GM19193 (cell line): ENCODE measurements around the gene ANTXR1.

Experiments
- POLR2A ChIP-seq: IDR thresholded peaks from 4 replicates; pipeline ENCODE4 v1.6.1; 2011; ENCODE audit not compliant: insufficient read depth, insufficient read length; ENCODE audit errors: extremely low read depth

Gene ANTXR1

DNA sequence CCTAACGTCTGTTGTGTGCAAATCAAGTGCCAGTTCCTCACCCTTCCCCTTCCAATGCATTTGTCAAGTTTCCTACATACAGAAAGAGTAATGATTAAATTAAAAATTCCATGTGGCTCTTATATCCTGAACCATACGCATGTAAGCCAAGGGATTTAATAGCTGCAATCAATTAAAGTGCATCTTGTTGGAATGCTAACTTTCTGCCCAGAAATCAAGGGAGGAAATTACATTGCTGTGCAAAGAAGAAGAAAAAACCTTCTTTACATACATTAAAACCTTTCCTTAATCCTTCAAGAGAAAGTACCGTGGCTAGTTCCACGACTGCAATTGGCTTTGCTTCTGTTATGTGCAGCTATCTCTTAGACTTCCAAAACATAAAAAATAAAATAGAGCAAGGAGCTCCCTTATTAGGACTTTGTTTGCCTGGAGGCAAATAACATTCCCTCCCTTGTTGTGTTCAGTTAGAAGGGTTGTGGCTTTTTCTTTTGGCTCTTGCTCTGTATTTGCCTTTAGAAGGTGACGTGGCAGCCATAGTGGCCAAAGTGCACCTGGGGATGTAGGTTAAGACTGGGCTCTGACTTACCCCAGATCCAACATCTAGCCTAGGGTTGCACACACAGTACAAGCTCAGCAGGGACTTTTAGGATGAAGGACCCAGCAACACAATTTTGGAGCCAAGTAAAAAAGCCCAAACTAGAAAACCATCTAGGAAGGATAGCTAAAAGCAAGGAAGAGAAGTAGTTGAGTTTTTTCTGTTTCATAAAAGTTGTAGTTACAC, 158.3 kb downstream of the ANTXR1 start:
- no peak for TF ChIP-seq POLR2A

DNA sequence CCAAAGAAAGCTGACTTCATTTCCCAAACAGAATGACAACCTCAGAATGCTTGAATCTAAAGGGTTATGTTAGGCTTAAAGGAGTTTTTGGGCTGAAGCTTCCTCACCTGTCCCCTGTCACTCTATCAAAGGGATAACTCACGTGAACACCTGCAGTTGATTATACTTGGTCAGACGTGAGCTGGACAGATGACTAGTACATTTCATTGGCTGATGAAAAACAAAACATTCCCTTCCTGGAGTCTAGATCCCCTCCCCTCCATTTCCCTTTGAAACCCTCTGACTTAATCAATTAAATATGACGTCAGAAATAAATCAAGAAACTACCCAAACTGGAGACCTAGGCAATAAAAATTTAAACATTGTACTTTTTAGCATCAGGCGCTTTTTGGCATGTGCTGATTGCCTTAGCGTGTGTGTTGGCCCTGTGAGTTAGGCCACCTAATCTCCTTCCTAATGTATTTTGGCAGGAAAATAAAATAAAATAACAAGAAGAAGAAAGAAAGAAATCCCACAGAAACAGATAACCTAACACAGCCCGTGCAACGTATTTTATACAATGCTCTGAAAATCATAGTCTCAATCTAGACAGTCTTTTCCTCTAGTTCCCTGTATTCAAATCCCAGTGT, 159.0 kb downstream of the ANTXR1 start:
- no peak for TF ChIP-seq POLR2A

DNA sequence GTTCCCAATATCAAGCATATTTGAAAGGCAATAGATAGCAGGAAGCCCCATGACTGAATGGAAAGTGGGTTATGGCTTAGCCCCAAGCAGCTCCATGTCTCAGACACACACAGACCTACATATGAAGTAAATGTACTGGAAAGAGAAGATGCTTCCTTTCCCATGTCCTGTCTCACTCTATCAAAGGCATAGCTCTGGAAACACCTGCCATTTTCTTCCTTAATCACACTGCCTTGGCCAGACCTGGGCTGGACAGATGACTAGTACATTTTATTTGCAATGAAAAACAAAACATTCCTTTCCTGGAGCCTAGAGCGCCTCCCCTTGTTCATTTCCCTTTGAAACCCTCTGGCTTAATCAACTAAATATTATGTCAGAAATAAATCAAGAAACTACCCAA, 160.7 kb downstream of the ANTXR1 start:
- no peak for TF ChIP-seq POLR2A

DNA sequence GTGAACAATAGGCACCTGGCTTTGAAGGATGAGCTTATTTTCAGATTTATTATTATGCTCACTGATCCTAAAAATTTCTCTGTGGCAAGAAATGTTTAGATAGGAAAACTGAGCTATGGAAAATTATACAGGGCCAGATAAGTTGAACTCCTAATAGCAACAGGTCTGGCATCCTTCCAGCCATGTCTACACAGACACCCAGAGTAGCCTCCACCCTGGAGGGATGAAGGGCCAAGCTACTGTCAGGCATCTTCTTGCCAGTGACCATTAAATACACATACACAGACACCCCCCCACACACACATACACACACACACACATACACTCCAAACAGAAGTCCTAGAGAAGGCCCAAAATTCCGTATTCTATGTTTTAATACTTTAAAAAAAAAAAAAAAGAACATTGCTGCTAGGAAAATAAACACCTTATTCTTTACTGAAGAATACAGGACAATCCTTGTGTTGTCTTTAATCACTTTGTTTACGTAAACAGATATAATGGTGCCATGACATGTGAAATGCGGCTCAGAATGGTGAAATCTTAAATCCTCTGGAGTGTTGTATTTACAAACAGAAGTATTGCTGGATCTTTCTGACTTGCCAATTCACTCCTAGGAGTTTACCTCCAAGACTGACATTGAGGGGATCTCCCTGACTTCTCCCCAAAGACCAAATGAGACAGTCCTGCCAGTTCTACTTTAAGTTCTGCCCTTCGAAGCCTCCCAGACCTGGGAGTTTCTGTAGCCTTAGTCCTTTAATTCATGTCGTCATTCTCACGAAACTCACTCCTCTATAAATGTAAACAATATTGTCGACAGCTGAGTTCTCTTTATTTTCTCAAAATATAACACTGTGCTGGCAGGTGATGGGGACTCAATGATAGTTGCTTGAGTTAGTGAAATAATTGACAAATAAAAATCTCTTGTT, 163.1 kb downstream of the ANTXR1 start:
- no peak for TF ChIP-seq POLR2A

DNA sequence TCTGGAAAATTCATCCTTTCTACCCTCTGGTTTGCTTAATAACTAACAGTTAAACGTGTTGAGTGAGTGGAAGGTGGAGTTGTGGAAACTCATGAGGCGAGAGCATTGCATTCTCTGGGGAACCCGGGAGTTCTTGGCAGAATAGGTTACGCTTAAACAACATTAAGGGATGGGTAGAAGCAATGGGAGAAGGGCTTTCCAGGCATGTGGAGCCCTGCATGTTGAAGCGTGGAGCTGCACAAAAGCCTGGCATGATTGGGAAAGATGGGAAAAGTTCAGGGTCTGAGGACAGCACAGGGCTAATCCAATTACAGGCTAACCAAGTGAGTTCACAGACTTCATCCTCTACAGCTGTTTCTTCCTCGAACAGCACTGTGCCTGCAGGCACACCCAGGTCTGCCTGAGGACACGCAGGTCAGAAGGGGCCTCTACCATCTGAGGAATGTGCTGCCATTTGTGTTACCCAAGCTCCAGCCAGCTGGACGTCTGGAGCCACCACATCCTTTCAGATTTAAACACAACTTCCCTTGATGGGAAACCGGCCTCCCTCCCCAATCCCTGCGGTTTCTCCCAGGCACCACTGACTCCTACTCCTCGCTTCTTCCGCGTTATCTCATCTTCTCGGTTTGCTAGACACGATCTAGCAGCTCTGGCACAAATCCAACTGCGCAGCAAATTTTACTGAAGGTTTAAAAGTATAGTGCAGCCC, 164.2 kb downstream of the ANTXR1 start:
- no peak for TF ChIP-seq POLR2A

DNA sequence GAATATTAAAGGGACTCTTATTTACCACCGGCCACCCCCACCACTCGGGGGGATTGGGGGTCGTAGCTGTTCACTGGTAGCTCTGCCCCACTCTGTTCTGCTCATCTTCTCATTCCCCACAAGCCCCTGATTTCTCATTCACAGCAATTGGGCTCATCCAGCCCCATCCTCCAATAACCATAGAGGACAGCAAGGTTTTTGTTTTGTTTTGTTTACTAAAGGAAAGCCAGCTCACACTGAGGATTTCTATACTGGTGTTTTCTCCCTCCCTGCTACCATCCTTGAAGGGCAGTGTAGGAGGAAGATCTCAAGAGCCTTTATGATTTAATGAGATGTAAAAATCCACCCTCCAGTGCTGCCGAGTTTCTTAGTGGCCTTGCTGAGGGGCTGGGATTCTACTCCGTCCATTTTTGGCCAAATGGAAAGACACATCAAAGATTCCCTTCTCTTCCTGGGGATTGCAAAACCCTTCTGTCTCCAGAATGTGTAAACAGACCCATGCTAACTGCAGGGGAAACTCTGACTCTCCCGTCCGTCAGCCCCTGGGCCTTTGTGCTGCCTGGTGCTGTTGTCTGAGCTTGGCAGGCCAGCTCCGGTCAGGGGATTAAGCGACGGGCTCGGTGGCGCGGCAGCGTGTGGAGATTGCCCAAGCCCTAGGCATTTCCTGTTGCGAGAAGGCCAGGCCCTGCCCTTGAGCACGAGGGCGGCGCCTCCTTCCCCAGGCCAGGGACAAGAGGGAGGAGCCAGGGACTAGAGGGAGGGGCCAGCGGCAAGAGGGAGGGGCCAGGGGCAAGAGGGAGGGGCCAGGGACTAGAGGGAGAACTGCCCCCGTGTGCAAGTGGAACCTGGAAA, 165.0 kb downstream of the ANTXR1 start:
- no peak for TF ChIP-seq POLR2A

DNA sequence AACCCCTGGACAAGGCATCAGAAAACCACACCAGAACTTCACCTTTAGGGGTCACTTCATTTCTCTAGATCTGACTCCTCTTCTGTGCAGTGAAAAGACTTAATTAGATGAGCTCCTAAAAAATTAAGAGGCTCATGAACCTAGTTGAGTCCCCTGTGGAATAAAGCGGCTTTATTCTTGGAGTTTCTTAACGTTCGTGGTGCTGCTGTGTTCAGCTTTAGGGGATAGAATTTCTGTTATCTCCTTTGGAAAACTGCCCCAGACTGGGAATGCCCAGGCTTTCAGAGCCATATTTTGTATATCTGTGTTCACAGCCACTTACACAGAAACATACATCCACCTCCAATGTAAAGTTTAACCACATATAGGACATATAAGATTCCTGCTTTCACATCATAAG, 165.8 kb downstream of the ANTXR1 start:
- no peak for TF ChIP-seq POLR2A

DNA sequence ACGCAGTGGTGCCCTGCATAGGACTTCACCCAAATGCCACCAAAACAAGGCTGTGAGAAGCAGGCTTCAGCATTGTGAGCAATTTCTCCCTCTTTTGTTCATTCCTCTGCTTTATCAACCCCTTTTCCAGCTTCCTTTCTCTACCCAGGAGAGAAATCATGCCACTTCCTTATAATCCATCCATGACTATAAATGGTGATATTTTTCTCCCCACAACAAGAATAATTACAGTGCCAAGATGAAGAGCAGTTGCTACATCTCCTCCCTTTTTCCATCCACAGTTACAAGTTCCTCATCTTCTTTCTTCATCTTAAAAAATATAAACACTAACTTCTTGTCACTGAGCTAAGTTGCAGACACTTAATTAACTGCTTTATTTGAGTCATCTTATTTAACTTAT, 167.2 kb downstream of the ANTXR1 start:
- TF ChIP-seq POLR2A: no peak

DNA sequence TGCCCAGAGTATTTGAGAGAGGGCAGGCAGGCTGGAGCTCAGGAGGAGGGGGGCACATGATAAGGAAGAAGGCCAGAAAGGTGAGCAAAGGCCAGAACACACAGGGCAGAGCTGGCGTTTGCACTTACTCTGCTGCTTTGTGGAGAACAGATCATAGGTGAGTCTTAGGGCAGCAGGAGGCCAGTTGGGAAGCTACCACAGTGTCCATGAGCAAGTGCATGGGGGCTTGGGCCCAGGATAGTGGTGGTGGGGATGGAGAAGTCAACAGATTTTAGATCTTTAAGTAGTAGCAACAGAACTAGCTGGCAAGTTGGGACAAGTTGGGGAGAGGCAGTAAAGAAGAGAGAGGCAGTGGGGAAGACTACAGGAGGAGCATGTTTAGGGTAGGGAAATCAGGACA, 168.0 kb downstream of the ANTXR1 start:
- no peak for TF ChIP-seq POLR2A

DNA sequence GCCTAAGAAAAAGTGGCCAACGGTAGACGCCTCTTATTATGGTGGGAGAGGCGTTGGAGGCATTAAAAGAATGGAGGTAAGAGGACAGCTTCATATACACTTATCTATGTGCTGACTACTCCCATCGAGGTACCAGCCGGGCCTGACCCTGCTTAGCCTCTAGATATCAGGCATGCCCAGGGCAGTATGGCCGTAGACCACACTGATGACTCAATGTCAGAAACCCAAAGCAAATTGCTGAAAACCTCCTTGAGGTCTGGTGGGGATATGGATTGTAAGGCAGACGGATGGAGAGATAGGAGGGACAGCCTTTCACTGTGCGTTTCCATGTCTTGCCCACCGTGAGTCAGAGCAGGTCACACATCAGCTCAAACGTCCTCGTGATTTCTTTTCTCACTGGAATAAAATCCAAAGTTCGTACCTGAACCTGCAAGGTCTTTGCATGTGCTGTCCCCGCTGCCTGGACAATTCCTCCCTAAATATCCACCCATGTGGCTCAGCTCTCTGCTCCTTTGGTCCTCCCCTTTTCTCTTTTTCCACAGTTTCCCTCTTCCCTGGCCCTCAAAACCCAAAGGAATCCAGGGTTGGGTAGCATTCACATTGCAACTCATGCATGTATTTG, 168.9 kb downstream of the ANTXR1 start:
- TF ChIP-seq POLR2A: no peak

DNA sequence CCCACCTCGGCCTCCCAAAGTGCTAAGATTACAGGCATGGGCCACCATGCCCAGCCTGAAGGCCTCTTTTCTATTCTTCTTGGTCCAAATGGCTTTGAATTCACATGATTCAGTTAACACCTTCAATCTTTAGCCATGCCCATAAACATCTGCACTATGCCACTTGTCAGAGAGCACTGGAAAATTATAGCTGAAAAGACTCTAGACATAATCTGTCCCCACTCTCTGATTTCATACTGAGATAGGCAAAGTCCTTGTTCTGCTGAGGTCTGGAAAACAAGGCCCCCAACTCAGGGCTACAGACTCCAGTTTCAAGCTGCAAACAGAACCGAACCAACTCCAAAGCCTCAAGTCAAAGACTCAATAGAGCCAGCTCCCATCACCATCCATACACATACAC, 170.7 kb downstream of the ANTXR1 start:
- TF ChIP-seq POLR2A: no peak

DNA sequence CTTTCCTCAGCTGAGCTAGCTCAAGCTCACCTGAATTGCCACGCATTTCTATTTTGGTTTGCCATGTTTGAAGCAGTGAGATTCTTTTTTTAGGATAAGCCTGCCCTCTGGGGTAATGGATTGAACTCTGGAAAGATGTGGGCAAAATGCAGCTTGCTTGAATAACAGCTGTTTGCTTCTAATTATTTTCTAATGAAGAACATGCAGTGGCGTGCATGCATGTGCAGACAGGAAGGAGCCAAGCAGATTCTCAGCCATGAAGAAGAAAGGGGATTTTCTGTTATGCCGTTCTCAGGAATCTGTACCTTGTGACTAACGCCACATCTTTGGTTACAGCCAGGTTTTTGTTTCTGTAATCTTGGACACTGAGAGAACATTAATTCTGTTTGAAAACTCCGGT, 171.2 kb downstream of the ANTXR1 start:
- no peak for TF ChIP-seq POLR2A

DNA sequence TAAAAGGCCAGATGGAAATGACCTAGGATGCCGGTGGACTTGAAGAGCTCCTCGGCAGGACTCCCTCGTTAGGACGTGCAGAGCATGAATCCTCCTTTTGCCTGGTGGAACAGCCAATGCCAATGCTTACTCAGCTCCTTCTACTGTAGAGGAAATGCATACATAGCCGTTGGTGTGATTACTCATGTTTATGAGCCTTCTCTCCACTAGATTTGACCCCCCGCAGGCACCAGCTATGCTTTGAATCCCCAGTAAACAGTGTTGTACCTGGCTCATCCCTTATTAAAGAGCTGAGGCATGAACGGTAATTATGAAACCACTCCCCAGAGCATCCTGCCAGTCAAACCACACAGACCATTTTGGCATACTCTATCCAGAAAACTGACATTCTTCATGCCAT, 172.8 kb downstream of the ANTXR1 start:
- no peak for TF ChIP-seq POLR2A
